Lung (tissue), 12 donors: ENCODE results near the gene CDC42EP3. TPM values are rescaled to one million over a fixed set of nuclear protein-coding genes. Genes with fewer than 3 reads are reported as not detected.

Experiments used
- ATAC-seq: fragments of 200-7000 bp; cut with Tn5 transposase; one replicate; pipeline ENCODE4 v1.9.1; 2020; ENCODE audit warnings: moderate number of reproducible peaks; ENCODE audit not compliant: insufficient read depth, low FRiP score
- DNase-seq, 3 donors: peaks; one replicate each; pipeline ENCODE4 v3.0.0-alpha.2; 2013 to 2017
- H3K27ac ChIP-seq, 2 donors: one replicate each; pipeline ENCODE4 v1.5.1; 2013; ENCODE audit warnings: mild to moderate bottlenecking in 2 of 2, moderate library complexity in 2 of 2, control low read depth in 1 of 2, inconsistent platforms in 1 of 2, low read depth in 1 of 2, low read length in 1 of 2
- H3K27me3 ChIP-seq, 3 donors: one replicate each; pipeline ENCODE4 v1.5.1; 2013; ENCODE audit warnings: low read length in 2 of 3; ENCODE audit not compliant: control insufficient read depth in 3 of 3, insufficient read depth in 3 of 3
- H3K36me3 ChIP-seq, 4 donors: one replicate each; pipeline ENCODE4 v1.5.1; 2013; ENCODE audit warnings: low read length in 4 of 4, mild to moderate bottlenecking in 1 of 4, moderate library complexity in 1 of 4; ENCODE audit not compliant: control insufficient read depth in 4 of 4, insufficient read depth in 4 of 4
- H3K4me1 ChIP-seq, 5 donors: one replicate each; pipeline ENCODE4 v1.5.1; 2013; ENCODE audit warnings: low read length in 5 of 5, mild to moderate bottlenecking in 2 of 5, moderate library complexity in 1 of 5; ENCODE audit not compliant: control insufficient read depth in 5 of 5, insufficient read depth in 5 of 5
- H3K4me3 ChIP-seq: one replicate; pipeline ENCODE4 v1.5.1; 2013; ENCODE audit warnings: mild to moderate bottlenecking, control low read depth, moderate library complexity
- H3K9ac ChIP-seq, 2 donors: one replicate each; pipeline ENCODE4 v1.5.1; 2013; ENCODE audit warnings: low read length in 2 of 2, control low read depth in 1 of 2; ENCODE audit not compliant: insufficient read depth in 1 of 2
- H3K9me3 ChIP-seq, 4 donors: one replicate each; pipeline ENCODE4 v1.5.1; 2013; ENCODE audit warnings: low read length in 3 of 4, mild to moderate bottlenecking in 1 of 4, moderate library complexity in 1 of 4; ENCODE audit not compliant: control insufficient read depth in 4 of 4, insufficient read depth in 3 of 4
- CTCF ChIP-seq: IDR thresholded peaks from 2 replicates; pipeline ENCODE4 v1.5.1; 2012; ENCODE audit warnings: mild to moderate bottlenecking; ENCODE audit errors: control extremely low read depth, extremely low read depth
- WGBS, 2 donors: extraction: QIAGEN DNeasy Blood & Tissue Kit; methylation state at CpG; one replicate each; pipeline ENCODE4 v1.1.7; 2013; 5-methylcytosine and 5-hydroxymethylcytosine counted together
- polyA plus RNA-seq, 2 donors: library from polyadenylated mRNA; stranded (reverse); fragments of 200-250 nt; gene quantifications; one replicate each; pipeline ENCODE4 v1.2.1, GENCODE V29; 2013
- total RNA-seq, 2 donors: library from RNA; depleted of rRNA in 1 of 2; stranded (reverse); fragments of >200 nt in 1 of 2; gene quantifications; one replicate each; pipeline ENCODE4 v1.2.1, GENCODE V29; 2014 to 2021
- donor health status: control.
- donor health status: control.
- donor health status: Bipolar disorder and iron deficiency.
- donor health status: healthy.
- donor health status: DM: yes; HTN: yes; CAD: no.

CDC42EP3 gene
- total and polyA plus RNA-seq, 4 donors: 22.9 to 59.0 (median 38.0) TPM

- DNase-seq (no peak), ATAC-seq (no peak)
- H3K27me3 ChIP-seq: no peaks in the 10 kb centered on the region
- no peaks in the 10 kb centered on the region for H3K36me3 ChIP-seq
- TF ChIP-seq CTCF: no peak
- H3K9me3 ChIP-seq: no peaks in the 10 kb centered on the region
- no peak overlapping the region for H3K27ac ChIP-seq
- H3K9ac ChIP-seq: no peak overlapping the region
- peaks cover 0 to 5% (median 0%) of the 10 kb centered on the region in 5 donors for H3K4me1 ChIP-seq
- WGBS, 2 donors: 64% methylated on average over 4 of the region's 4 CpGs
- no peak overlapping the region for H3K4me3 ChIP-seq
Measured at GRCh38 chr2:37706334-37707183, 35.1 kb upstream of the CDC42EP3 start.

GRCh38 chr2:37705191-37705590 lies 33.7 kb upstream of the CDC42EP3 start:
- Histone ChIP-seq H3K9me3 (no peaks in the 10 kb centered on the region), H3K36me3 (no peaks in the 10 kb centered on the region), H3K27ac (no peak overlapping the region), H3K4me1 (peaks cover 0 to 5% (median 0%) of the 10 kb centered on the region in 5 donors), H3K9ac (no peak overlapping the region), H3K27me3 (no peaks in the 10 kb centered on the region), H3K4me3 (no peak overlapping the region)
- DNase-seq: no peak
- no peak for ATAC-seq
- 94% methylated on average over 2 of the region's 2 CpGs for WGBS, 2 donors
- TF ChIP-seq CTCF: no peak

GRCh38 chr2:37698931-37699481 lies 27.6 kb upstream of the CDC42EP3 start:
- Histone ChIP-seq H3K36me3 (no peaks in the 10 kb centered on the region), H3K27ac (no peak overlapping the region), H3K4me1 (peaks cover 0 to 6% (median 0%) of the 10 kb centered on the region in 5 donors), H3K9ac (no peak overlapping the region), H3K27me3 (no peaks in the 10 kb centered on the region), H3K4me3 (no peak overlapping the region), H3K9me3 (no peaks in the 10 kb centered on the region)
- WGBS, 2 donors: 89 to 90% methylated on average over 2 of the region's 2 CpGs
- no peak for ATAC-seq
- TF ChIP-seq CTCF: no peak
- DNase-seq: no peak
